ENCODE results near the gene PSTPIP1.

Gene PSTPIP1

DNA sequence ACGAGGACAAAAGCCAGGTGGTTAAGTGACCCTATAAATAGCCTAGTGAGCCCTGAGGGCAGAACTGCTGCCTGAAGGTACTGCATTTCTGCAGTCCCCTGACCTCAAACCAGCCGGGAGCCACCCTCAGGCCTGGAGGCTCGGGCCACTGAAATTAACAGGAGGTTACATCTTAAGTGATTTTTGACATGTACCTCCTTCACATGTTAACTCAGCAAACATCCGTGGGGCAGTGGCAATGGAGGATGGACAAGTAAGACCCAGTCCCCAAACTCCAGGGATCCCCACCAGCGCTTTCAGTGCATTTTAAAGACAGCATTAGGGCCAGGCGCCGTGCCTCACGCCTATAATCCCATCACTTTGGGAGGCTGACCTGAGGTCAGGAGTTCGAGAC lies 26.2 kb downstream of the PSTPIP1 start:
- H3K79me2 ChIP-seq (ENCODE audit: low read length) = no peaks in the 10 kb centered on the region
- no peak overlapping the region for H3K9ac ChIP-seq (ENCODE audit: low read length)
- H2AFZ ChIP-seq (ENCODE audit: low read depth, low read length) = no peak overlapping the region
- no peaks in the 10 kb centered on the region for H3K9me3 ChIP-seq (ENCODE audit: insufficient read depth, low read length)
- H3K36me3 ChIP-seq (replicated peaks; ENCODE audit: low read depth, low read length) = no peaks in the 10 kb centered on the region
- peaks cover 17% of the 10 kb centered on the region for H3K4me1 ChIP-seq (ENCODE audit: low read length)
- no peaks in the 10 kb centered on the region for H3K27me3 ChIP-seq (ENCODE audit: low read depth, low read length)
- H3K4me3 ChIP-seq (ENCODE audit: low read length) = no peak overlapping the region
- no peak overlapping the region for H3K27ac ChIP-seq (ENCODE audit: low read length)
- H4K20me1 ChIP-seq (ENCODE audit: insufficient read depth, low read length) = no peaks in the 10 kb centered on the region
- TF ChIP-seq, protein P1, sequence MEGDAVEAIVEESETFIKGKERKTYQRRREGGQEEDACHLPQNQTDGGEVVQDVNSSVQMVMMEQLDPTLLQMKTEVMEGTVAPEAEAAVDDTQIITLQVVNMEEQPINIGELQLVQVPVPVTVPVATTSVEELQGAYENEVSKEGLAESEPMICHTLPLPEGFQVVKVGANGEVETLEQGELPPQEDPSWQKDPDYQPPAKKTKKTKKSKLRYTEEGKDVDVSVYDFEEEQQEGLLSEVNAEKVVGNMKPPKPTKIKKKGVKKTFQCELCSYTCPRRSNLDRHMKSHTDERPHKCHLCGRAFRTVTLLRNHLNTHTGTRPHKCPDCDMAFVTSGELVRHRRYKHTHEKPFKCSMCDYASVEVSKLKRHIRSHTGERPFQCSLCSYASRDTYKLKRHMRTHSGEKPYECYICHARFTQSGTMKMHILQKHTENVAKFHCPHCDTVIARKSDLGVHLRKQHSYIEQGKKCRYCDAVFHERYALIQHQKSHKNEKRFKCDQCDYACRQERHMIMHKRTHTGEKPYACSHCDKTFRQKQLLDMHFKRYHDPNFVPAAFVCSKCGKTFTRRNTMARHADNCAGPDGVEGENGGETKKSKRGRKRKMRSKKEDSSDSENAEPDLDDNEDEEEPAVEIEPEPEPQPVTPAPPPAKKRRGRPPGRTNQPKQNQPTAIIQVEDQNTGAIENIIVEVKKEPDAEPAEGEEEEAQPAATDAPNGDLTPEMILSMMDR (IDR thresholded peaks at IDR 0.05; ENCODE audit: low read depth, low read length) = no peak
- TF ChIP-seq EZH2phosphoT487 (IDR thresholded peaks at IDR 0.05; ENCODE audit: low read depth) = no peak
- no peak overlapping the region for H3K4me2 ChIP-seq (ENCODE audit: low read length)

DNA sequence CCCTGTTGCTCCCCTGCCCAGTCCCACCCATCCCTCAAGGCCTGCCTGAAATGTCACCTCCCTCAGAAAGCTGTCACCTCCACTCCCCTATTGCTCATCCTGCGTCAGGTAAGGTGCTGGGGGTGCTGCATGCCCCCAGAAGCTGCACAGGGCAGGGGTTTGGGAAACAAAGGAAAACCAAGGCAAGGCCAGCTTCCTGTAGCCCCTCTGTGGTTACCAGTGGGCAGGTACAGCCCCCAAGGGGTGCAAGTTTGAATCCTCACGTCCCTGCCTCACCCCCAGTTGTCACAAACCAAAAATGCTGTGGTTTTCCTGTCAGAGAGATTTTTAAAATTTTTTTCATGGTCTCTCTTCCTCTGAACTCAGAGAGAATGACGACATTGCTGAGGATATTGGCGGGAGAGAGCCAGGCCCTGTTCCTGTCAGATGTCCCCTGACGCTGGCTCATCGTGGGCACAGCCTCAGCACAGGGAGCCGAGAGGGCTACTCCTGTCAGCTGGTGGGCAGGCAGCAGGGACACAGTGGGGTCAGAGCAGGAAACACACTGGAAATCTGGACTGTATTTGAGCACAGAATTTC lies 27.0 kb downstream of the PSTPIP1 start:
- no peak overlapping the region for H3K27ac ChIP-seq (ENCODE audit: low read length)
- no peaks in the 10 kb centered on the region for H3K9me3 ChIP-seq (ENCODE audit: insufficient read depth, low read length)
- H3K4me2 ChIP-seq (ENCODE audit: low read length) = no peak overlapping the region
- H3K4me1 ChIP-seq (ENCODE audit: low read length) = peaks cover 17% of the 10 kb centered on the region
- no peak overlapping the region for H3K4me3 ChIP-seq (ENCODE audit: low read length)
- H3K27me3 ChIP-seq (ENCODE audit: low read depth, low read length) = no peaks in the 10 kb centered on the region
- H2AFZ ChIP-seq (ENCODE audit: low read depth, low read length) = no peak overlapping the region
- H3K36me3 ChIP-seq (replicated peaks; ENCODE audit: low read depth, low read length) = no peaks in the 10 kb centered on the region
- no peaks in the 10 kb centered on the region for H4K20me1 ChIP-seq (ENCODE audit: insufficient read depth, low read length)
- no peaks in the 10 kb centered on the region for H3K79me2 ChIP-seq (ENCODE audit: low read length)
- no peak overlapping the region for H3K9ac ChIP-seq (ENCODE audit: low read length)
- no peak for TF ChIP-seq EZH2phosphoT487 (IDR thresholded peaks at IDR 0.05; ENCODE audit: low read depth)
- TF ChIP-seq, protein P1 (IDR thresholded peaks at IDR 0.05; ENCODE audit: low read depth, low read length) = no peak

DNA sequence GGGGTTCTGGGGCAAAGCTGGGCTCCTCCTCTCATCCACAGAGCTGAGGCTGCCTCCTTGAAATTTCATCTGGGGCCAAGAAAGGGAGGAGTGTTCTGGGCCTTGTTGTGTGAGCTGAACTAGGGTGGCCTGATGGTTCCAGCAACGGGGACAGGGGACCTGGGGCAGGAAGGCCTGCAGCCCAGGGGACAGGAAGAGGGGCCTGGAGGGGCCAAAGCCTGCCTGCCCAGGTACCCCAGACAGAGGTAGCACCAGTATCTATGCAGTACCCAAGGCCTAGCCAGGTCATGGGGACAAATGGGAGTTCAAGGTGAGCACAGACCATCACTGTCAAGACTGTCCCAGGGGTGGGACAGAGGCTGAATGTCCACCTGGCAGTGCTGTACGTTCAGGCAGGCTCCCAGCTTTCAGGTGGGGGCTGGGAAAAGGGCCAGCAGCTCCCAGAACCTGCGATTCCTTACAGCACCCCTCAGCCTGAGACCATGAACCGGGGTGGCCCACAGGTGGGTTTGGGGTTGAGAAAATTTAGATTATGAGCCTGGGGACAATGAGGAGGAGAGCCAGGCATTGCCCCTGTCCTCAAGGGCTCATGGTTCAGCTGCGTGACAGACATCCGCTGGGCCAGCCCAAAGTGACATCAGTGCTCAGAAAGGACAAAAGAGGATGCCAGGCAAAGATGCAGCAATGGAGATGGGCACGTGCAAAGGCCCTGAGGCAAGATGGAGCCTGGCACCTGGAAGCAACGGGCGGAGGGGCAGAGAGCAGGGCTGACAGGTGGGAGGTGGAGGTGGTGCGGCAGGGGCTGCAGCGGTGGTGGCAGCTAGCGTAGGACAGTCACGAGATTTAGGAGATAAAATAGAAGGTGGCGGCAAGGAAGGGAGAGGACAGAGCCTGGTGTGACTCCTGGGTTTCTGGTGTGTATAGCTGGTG lies 28.0 kb downstream of the PSTPIP1 start:
- peaks cover 17% of the 10 kb centered on the region for H3K4me1 ChIP-seq (ENCODE audit: low read length)
- H3K9ac ChIP-seq (ENCODE audit: low read length) = no peak overlapping the region
- no peaks in the 10 kb centered on the region for H3K27me3 ChIP-seq (ENCODE audit: low read depth, low read length)
- H3K4me3 ChIP-seq (ENCODE audit: low read length) = no peak overlapping the region
- no peaks in the 10 kb centered on the region for H3K79me2 ChIP-seq (ENCODE audit: low read length)
- no peaks in the 10 kb centered on the region for H3K9me3 ChIP-seq (ENCODE audit: insufficient read depth, low read length)
- no peak overlapping the region for H2AFZ ChIP-seq (ENCODE audit: low read depth, low read length)
- H3K36me3 ChIP-seq (replicated peaks; ENCODE audit: low read depth, low read length) = no peaks in the 10 kb centered on the region
- H3K27ac ChIP-seq (ENCODE audit: low read length) = no peak overlapping the region
- no peak overlapping the region for H3K4me2 ChIP-seq (ENCODE audit: low read length)
- TF ChIP-seq EZH2phosphoT487 (IDR thresholded peaks at IDR 0.05; ENCODE audit: low read depth) = no peak
- TF ChIP-seq, protein P1 (IDR thresholded peaks at IDR 0.05; ENCODE audit: low read depth, low read length) = no peak
- no peaks in the 10 kb centered on the region for H4K20me1 ChIP-seq (ENCODE audit: insufficient read depth, low read length)

DNA sequence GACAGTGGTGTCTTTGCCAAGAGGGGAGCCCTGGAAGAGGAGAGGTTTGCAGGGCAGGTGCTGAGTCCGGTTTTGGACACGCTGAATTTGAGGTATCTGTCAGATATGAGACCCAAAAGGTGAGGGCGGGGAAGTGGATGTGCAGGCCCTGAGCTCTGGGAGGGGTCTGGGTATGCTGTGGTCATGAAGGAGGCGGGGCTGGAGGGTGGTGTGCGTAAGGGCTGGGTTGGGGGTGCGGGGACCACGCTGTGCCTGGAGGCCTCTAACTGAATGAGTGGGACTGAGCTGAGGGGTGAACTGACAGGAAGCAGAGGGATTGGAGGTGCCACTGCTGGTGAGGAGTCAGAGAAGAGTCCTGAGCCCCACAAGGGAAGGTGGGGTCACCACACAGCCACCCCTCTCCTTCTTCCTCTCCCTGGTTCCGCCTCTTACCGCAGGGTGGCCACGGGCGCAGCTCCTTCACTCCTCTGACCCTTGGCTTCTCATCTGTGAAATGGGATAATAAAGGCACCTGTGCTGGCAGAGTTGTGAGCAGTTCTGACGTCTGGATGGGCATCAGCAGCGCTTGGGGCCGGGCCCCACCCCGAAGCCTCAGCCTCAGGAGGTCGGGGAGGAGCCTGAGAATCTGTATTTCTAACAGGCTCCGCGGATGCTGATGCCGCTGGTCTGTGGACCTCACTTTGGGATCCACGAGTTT lies 28.8 kb downstream of the PSTPIP1 start:
- H3K36me3 ChIP-seq (replicated peaks; ENCODE audit: low read depth, low read length) = no peaks in the 10 kb centered on the region
- no peak overlapping the region for H3K27ac ChIP-seq (ENCODE audit: low read length)
- H3K27me3 ChIP-seq (ENCODE audit: low read depth, low read length) = no peaks in the 10 kb centered on the region
- no peaks in the 10 kb centered on the region for H4K20me1 ChIP-seq (ENCODE audit: insufficient read depth, low read length)
- no peaks in the 10 kb centered on the region for H3K9me3 ChIP-seq (ENCODE audit: insufficient read depth, low read length)
- no peak overlapping the region for H3K9ac ChIP-seq (ENCODE audit: low read length)
- H3K4me3 ChIP-seq (ENCODE audit: low read length) = no peak overlapping the region
- H3K79me2 ChIP-seq (ENCODE audit: low read length) = no peaks in the 10 kb centered on the region
- peaks cover 17% of the 10 kb centered on the region for H3K4me1 ChIP-seq (ENCODE audit: low read length)
- TF ChIP-seq, protein P1 (IDR thresholded peaks at IDR 0.05; ENCODE audit: low read depth, low read length) = no peak
- TF ChIP-seq EZH2phosphoT487 (IDR thresholded peaks at IDR 0.05; ENCODE audit: low read depth) = no peak
- no peak overlapping the region for H3K4me2 ChIP-seq (ENCODE audit: low read length)
- no peak overlapping the region for H2AFZ ChIP-seq (ENCODE audit: low read depth, low read length)
